Neural cell (in vitro differentiated cells): Measurements from ENCODE around the gene NGF.

Source experiments
- EP300 ChIP-seq: fragments of 450-650 bp; conservative IDR thresholded peaks from 2 replicates; pipeline ENCODE4 v1.6.1; 2014; ENCODE audit warnings: antibody characterized with exemption, mild to moderate bottlenecking, moderate library complexity; ENCODE audit not compliant: poor library complexity, severe bottlenecking
- EZH2 ChIP-seq: fragments of 200-600, 300-800 bp; shearing (Covaris generic), sonication (generic); IDR thresholded peaks from 2 replicates; pipeline ENCODE4 v1.6.1; 2014; ENCODE audit warnings: antibody characterized with exemption, low read length, borderline replicate concordance, mild to moderate bottlenecking; ENCODE audit not compliant: insufficient read depth, poor library complexity, severe bottlenecking
- POLR2AphosphoS5 ChIP-seq: IDR thresholded peaks from 2 replicates; pipeline ENCODE4 v1.6.1; 2012
- RAD21 ChIP-seq: fragments of 450-650 bp; conservative IDR thresholded peaks from 2 replicates; pipeline ENCODE4 v1.6.1; 2014; ENCODE audit warnings: antibody characterized with exemption, mild to moderate bottlenecking, moderate library complexity
- SMC3 ChIP-seq: fragments of 450-650 bp; conservative IDR thresholded peaks from 2 replicates; pipeline ENCODE4 v1.6.1; 2014; ENCODE audit warnings: antibody characterized with exemption, mild to moderate bottlenecking, moderate library complexity; ENCODE audit not compliant: poor library complexity
- TAF1 ChIP-seq: IDR thresholded peaks from 2 replicates; pipeline ENCODE4 v1.6.1; 2012; ENCODE audit warnings: low read depth
- TF ChIP-seq, protein P1 (sequence below): fragments of 450-650 bp; IDR thresholded peaks from 2 replicates; pipeline ENCODE4 v1.5.1; 2014; ENCODE audit warnings: antibody characterized with exemption, mild to moderate bottlenecking, moderate library complexity; ENCODE audit not compliant: poor library complexity, severe bottlenecking
- TF ChIP-seq, protein P2 (sequence below): IDR thresholded peaks from 2 replicates; pipeline ENCODE4 v1.6.1; 2012; ENCODE audit warnings: borderline replicate concordance

DNA sequence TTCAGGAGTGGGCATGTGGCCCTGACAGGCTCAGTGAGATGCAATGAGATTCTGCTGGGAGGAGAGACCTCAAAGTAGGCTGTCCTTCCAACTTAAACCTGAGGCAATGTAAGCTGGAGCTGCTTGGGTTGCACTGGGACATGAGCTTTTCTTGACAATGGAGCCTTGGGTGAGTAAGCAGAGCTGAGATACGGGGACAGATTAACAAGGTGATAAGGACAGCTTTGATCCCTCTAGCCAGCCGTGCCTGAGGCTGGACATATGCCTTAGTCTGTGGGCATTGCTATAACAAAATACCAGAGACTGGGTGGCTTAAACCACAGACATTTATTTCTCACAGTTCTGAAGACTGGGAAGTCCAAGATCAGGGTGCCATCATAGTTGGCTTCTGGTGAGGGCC is 18.3 kb upstream of the NGF start:
- TF ChIP-seq, protein P1, sequence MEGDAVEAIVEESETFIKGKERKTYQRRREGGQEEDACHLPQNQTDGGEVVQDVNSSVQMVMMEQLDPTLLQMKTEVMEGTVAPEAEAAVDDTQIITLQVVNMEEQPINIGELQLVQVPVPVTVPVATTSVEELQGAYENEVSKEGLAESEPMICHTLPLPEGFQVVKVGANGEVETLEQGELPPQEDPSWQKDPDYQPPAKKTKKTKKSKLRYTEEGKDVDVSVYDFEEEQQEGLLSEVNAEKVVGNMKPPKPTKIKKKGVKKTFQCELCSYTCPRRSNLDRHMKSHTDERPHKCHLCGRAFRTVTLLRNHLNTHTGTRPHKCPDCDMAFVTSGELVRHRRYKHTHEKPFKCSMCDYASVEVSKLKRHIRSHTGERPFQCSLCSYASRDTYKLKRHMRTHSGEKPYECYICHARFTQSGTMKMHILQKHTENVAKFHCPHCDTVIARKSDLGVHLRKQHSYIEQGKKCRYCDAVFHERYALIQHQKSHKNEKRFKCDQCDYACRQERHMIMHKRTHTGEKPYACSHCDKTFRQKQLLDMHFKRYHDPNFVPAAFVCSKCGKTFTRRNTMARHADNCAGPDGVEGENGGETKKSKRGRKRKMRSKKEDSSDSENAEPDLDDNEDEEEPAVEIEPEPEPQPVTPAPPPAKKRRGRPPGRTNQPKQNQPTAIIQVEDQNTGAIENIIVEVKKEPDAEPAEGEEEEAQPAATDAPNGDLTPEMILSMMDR, result no peak
- TF ChIP-seq POLR2AphosphoS5 (no peak), EZH2 (no peak), TAF1 (no peak), RAD21 (no peak), EP300 (no peak), SMC3 (no peak)
- TF ChIP-seq, protein P2, sequence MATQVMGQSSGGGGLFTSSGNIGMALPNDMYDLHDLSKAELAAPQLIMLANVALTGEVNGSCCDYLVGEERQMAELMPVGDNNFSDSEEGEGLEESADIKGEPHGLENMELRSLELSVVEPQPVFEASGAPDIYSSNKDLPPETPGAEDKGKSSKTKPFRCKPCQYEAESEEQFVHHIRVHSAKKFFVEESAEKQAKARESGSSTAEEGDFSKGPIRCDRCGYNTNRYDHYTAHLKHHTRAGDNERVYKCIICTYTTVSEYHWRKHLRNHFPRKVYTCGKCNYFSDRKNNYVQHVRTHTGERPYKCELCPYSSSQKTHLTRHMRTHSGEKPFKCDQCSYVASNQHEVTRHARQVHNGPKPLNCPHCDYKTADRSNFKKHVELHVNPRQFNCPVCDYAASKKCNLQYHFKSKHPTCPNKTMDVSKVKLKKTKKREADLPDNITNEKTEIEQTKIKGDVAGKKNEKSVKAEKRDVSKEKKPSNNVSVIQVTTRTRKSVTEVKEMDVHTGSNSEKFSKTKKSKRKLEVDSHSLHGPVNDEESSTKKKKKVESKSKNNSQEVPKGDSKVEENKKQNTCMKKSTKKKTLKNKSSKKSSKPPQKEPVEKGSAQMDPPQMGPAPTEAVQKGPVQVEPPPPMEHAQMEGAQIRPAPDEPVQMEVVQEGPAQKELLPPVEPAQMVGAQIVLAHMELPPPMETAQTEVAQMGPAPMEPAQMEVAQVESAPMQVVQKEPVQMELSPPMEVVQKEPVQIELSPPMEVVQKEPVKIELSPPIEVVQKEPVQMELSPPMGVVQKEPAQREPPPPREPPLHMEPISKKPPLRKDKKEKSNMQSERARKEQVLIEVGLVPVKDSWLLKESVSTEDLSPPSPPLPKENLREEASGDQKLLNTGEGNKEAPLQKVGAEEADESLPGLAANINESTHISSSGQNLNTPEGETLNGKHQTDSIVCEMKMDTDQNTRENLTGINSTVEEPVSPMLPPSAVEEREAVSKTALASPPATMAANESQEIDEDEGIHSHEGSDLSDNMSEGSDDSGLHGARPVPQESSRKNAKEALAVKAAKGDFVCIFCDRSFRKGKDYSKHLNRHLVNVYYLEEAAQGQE, result no peak
